MCF 10A (cell line): ENCODE results near the gene SCO1. TPM values are rescaled to one million over a fixed set of nuclear protein-coding genes. Genes with fewer than 3 reads are reported as not detected.

Source experiments
- BruUV-seq: library from RNA; stranded (reverse); fragments of 400-500 nt; replicated peaks from 2 replicates; lab custom pipeline; 2021; lab: Mats Ljungman, UMichigan
- CTCF ChIA-PET: fragments of 300-600 bp; sonication (Branson Sonifier 250); formaldehyde crosslinking; extraction: SDS; loops from one replicate; lab custom pipeline; 2021; ENCODE audit warnings: antibody characterized with exemption, inconsistent platforms; lab: Yijun Ruan, JAX
- POLR2A ChIA-PET: fragments of 300-600, 350-650 bp; sonication (Branson Sonifier 250); formaldehyde crosslinking; extraction: SDS; loops from one replicate; lab custom pipeline; 2020; ENCODE audit warnings: antibody characterized with exemption, inconsistent platforms; lab: Yijun Ruan, JAX
- DNase-seq: peaks from one replicate; pipeline ENCODE4 v3.0.0-alpha.2; 2018; ENCODE audit not compliant: unreplicated experiment
- H3K27ac Mint-ChIP-seq: one replicate; pipeline ENCODE4 v1.8.0; 2022; ENCODE audit warnings: mild to moderate bottlenecking, low read depth, mixed read lengths; ENCODE audit not compliant: unreplicated experiment
- H3K27me3 Mint-ChIP-seq: one replicate; pipeline ENCODE4 v1.8.0; 2022; ENCODE audit warnings: mixed read lengths; ENCODE audit not compliant: insufficient read depth, unreplicated experiment
- H3K36me3 Mint-ChIP-seq: one replicate; pipeline ENCODE4 v1.8.0; 2022; ENCODE audit warnings: mild to moderate bottlenecking, moderate library complexity, mixed read lengths; ENCODE audit not compliant: insufficient read depth, unreplicated experiment
- H3K4me1 Mint-ChIP-seq: one replicate; pipeline ENCODE4 v1.8.0; 2022; ENCODE audit warnings: mixed read lengths; ENCODE audit not compliant: insufficient read depth, unreplicated experiment
- H3K4me3 Mint-ChIP-seq: one replicate; pipeline ENCODE4 v1.8.0; 2022; ENCODE audit warnings: mild to moderate bottlenecking, moderate library complexity, mixed read lengths; ENCODE audit not compliant: unreplicated experiment
- H3K9me3 Mint-ChIP-seq: one replicate; pipeline ENCODE4 v1.8.0; 2022; ENCODE audit warnings: mixed read lengths; ENCODE audit not compliant: unreplicated experiment
- intact Hi-C: fragments of 100-400 bp; cut with micrococcal nuclease; formaldehyde crosslinking; loops from 2 replicates; pipeline ENCODE4 v1.14.1; 2022
- total RNA-seq: library from RNA; stranded (reverse); gene quantifications from 2 replicates; pipeline ENCODE4 v1.2.3, GENCODE V29; 2022
- TF ChIP-seq, protein P1 (sequence below): fragments of 200-600 bp; IDR thresholded peaks from one replicate; pipeline ENCODE4 v1.8.0; 2022; ENCODE audit warnings: antibody characterized with exemption, mild to moderate bottlenecking; ENCODE audit not compliant: unreplicated experiment

Gene SCO1
- total RNA-seq, 1 experiment from 2014 or later, result 55.8 TPM

DNA sequence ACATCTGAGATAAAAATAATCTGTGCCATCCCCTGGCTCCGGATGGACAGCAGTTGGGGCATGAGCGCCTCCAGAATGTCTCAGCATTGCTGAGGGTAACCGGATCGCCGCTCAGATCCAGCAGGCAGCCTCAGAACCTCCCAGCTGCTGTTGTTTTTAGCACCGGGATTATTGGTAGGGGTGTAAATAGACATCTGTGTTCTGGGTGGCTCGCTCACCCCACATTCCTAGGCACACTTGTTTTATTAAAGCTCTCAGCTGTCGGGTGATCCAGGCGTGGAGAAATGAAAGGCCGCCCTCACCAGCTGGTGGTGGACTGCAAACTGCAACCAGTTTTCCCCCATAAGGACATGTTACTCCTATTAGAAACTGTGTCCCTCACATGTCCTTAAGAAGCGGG, 72.4 kb downstream of the SCO1 start:
- H3K36me3 Mint-ChIP-seq, result no peaks in the 10 kb centered on the region
- CTCF ChIA-PET, result interaction anchor here (19.1 kb wide), 1 partner anchor 9 kb away, joined by 269 read pairs; no protein-coding TSS in a partner anchor
- no peak for DNase-seq
- POLR2A ChIA-PET, result no interaction called here
- H3K27ac Mint-ChIP-seq, result no peak overlapping the region
- BruUV-seq, result no TSS peak
- intact Hi-C loops, result no loop called here
- no peaks in the 10 kb centered on the region for H3K9me3 Mint-ChIP-seq
- TF ChIP-seq, protein P1, sequence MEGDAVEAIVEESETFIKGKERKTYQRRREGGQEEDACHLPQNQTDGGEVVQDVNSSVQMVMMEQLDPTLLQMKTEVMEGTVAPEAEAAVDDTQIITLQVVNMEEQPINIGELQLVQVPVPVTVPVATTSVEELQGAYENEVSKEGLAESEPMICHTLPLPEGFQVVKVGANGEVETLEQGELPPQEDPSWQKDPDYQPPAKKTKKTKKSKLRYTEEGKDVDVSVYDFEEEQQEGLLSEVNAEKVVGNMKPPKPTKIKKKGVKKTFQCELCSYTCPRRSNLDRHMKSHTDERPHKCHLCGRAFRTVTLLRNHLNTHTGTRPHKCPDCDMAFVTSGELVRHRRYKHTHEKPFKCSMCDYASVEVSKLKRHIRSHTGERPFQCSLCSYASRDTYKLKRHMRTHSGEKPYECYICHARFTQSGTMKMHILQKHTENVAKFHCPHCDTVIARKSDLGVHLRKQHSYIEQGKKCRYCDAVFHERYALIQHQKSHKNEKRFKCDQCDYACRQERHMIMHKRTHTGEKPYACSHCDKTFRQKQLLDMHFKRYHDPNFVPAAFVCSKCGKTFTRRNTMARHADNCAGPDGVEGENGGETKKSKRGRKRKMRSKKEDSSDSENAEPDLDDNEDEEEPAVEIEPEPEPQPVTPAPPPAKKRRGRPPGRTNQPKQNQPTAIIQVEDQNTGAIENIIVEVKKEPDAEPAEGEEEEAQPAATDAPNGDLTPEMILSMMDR, result no peak
- no peaks in the 10 kb centered on the region for H3K4me1 Mint-ChIP-seq
- H3K4me3 Mint-ChIP-seq, result no peak overlapping the region
- H3K27me3 Mint-ChIP-seq, result no peaks in the 10 kb centered on the region

DNA sequence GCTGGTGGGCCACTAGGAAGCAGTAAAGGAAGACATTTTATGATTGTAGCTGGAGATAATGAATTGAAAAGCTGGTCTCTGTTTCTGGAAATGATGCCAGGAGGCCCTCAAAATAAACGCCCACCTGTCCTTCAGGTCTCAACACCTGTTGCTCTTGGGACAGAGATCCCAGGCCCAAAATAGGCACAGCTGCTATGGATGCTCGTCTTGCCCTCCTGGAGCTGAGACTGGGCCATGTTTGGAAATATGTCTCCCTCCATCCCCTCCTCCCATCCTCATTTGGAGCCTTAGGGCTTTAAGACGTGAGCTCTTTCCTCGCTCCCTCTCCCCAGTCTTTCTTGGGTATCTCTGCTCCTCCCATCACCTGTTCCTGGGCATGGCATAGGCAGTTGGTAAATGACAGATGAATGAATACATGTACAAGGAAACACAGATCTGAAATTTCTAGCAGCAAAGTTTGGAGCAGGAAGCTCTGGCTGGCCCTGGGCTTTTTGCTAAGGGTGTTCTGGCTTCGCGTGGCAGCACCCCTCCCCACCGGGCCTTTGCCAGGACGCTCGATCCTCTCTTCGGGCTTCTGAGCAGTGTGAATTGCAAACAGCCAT, 73.5 kb downstream of the SCO1 start:
- H3K36me3 Mint-ChIP-seq, result no peaks in the 10 kb centered on the region
- no peaks in the 10 kb centered on the region for H3K4me1 Mint-ChIP-seq
- ChIA-PET POLR2A (no interaction called here), CTCF (interaction anchor here (0.5 to 14.5 kb wide), 5 partner anchors 10 to 854 kb away, joined by 3 to 337 read pairs (median 12); no protein-coding TSS in a partner anchor)
- BruUV-seq, result no TSS peak
- no peaks in the 10 kb centered on the region for H3K27me3 Mint-ChIP-seq
- no peak overlapping the region for H3K4me3 Mint-ChIP-seq
- DNase-seq, result no peak
- intact Hi-C loops, result no loop called here
- TF ChIP-seq, protein P1, result no peak
- no peak overlapping the region for H3K27ac Mint-ChIP-seq
- no peaks in the 10 kb centered on the region for H3K9me3 Mint-ChIP-seq

DNA sequence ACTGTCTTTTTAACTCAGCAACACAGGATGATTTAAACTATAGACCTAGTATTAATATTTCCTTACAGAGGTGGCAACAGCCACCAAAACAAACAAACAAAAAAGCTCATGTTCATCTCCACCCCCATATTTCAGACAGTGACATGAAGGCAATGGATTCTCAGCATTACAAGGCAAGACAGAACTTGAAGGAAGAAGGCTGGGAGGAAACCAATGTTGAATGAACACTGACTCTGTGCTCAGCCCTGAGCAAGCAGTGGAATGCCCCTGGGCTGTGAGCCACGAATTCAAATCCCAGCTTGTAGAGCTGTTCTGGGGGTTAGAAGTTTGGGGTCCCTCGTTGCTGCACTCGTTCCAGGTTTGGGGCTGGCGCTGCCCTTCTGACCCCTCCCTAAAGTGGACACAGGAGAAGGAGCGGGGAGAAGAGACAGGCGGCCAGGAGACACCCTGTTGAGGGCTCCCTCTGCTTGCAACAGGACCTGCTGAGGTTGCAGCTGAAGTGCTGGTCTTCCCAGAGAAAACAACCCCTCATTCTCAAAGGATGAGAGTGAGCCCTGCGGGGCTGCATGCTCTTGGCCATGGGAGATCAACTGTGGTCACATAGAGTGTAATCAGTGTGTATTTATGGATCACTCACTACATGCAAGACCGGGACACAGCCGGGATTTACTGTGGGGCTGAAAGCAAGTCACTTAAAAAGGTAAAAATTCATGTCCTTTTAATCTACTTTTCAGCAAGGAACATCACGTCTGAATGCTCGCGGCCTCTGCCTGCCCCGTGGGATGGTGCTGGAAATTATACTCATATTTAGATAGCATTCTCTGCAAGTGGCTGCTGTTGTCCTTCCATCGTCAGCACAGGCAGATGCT, 74.5 kb downstream of the SCO1 start:
- intact Hi-C loops, result no loop called here
- ChIA-PET POLR2A (no interaction called here), CTCF (interaction anchor here (0.5 to 14.5 kb wide), 6 partner anchors 9 to 853 kb away, joined by 3 to 337 read pairs (median 19); no protein-coding TSS in a partner anchor)
- TF ChIP-seq, protein P1, result no peak
- BruUV-seq, result no TSS peak
- Mint-ChIP-seq H3K36me3 (no peaks in the 10 kb centered on the region), H3K27me3 (no peaks in the 10 kb centered on the region), H3K4me3 (no peak overlapping the region), H3K9me3 (no peaks in the 10 kb centered on the region), H3K27ac (peak overlapping the region; percentile 8), H3K4me1 (peaks cover 5% of the 10 kb centered on the region)
- DNase-seq, result peak; percentile 33

Other genes starting within 250 kb of the SCO1 start
- not detected in 2 replicates for gene MYH4, start 228.0 kb downstream of the SCO1 start, total RNA-seq
- not detected in 2 replicates for gene MYH1, start 179.0 kb downstream of the SCO1 start, total RNA-seq
- gene MYH2, start 147.9 kb downstream of the SCO1 start, total RNA-seq, result not detected in 2 replicates
- gene MYH3, start 40.2 kb downstream of the SCO1 start, total RNA-seq, result 1.4 and 2.1 TPM in 2 replicates
- 8.2 and 9.8 TPM in 2 replicates for gene ADPRM, start 61 bp upstream of the SCO1 start, total RNA-seq
- 0.96 and 1.1 TPM in 2 replicates for gene TMEM220, start 32.5 kb upstream of the SCO1 start, total RNA-seq
- gene TMEM238L, start 106.6 kb upstream of the SCO1 start, total RNA-seq, result not detected in 2 replicates
- gene PIRT, start 140.6 kb upstream of the SCO1 start, total RNA-seq, result not detected in 2 replicates